ENCODE measurements around the gene ASTN2.

GRCh38 chr9:117278471-117279035 is 136.3 kb downstream of the ASTN2 start:
- no peak for TF ChIP-seq POLR2A (IDR thresholded peaks at IDR 0.05)
- TF ChIP-seq, protein P1, sequence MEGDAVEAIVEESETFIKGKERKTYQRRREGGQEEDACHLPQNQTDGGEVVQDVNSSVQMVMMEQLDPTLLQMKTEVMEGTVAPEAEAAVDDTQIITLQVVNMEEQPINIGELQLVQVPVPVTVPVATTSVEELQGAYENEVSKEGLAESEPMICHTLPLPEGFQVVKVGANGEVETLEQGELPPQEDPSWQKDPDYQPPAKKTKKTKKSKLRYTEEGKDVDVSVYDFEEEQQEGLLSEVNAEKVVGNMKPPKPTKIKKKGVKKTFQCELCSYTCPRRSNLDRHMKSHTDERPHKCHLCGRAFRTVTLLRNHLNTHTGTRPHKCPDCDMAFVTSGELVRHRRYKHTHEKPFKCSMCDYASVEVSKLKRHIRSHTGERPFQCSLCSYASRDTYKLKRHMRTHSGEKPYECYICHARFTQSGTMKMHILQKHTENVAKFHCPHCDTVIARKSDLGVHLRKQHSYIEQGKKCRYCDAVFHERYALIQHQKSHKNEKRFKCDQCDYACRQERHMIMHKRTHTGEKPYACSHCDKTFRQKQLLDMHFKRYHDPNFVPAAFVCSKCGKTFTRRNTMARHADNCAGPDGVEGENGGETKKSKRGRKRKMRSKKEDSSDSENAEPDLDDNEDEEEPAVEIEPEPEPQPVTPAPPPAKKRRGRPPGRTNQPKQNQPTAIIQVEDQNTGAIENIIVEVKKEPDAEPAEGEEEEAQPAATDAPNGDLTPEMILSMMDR (IDR thresholded peaks at IDR 0.05), result no peak

Data from prostate gland (tissue), 2 donors.